Testis (tissue), 2 donors: ENCODE results near the gene TWIST2.

Source experiments
- CTCF ChIP-seq, 3 experiments: fragments of 450-650 bp in 2 of 3; fragments of 200-600 bp in 1 of 3; sonication (generic) in 1 of 3; IDR thresholded peaks; one replicate each; pipeline ENCODE4 v1.5.1; 2016 to 2019; ENCODE audit warnings: antibody characterized with exemption in 3 of 3, mild to moderate bottlenecking in 2 of 3, moderate library complexity in 1 of 3
- POLR2A ChIP-seq: fragments of 450-650 bp; IDR thresholded peaks from one replicate; pipeline ENCODE4 v1.6.1; 2017; ENCODE audit warnings: antibody characterized with exemption, mild to moderate bottlenecking, moderate library complexity

- TF ChIP-seq CTCF (IDR thresholded peaks at IDR 0.05) (no peak), POLR2A (no peak)
Observed at GRCh38 chr2:238839428-238839827, 8.5 kb upstream of the TWIST2 start.
